Measurements from ENCODE around the gene P3H3. TPM values are rescaled to one million over a fixed set of nuclear protein-coding genes. Genes with fewer than 3 reads are reported as not detected.

The P3H3 gene
- total and polyA plus RNA-seq, 2 experiments from 2014 or later: 16.4 to 38.2 TPM

- TF ChIP-seq ZNF462 (CRISPR knock-in tag; IDR thresholded peaks at IDR 0.05) (no peak), CTCF (conservative IDR thresholded peaks at IDR 0.05; ENCODE audit: low read depth in 2 of 2) (no peak)
Observed at GRCh38 chr12:6834873-6835272, 6.7 kb downstream of the P3H3 start (continued).

GRCh38 chr12:6836851-6837250, 8.6 kb downstream of the P3H3 start:
- Mint-ChIP-seq H3K27me3 (ENCODE audit: insufficient read depth, low read depth, poor library complexity) (peaks cover 22% of the 10 kb centered on the region), H3K4me1 (peaks cover 23% of the 10 kb centered on the region), H3K9me3 (no peaks in the 10 kb centered on the region), H3K36me3 (ENCODE audit: low read depth) (peaks cover 67% of the 10 kb centered on the region), H3K4me3 (no peak overlapping the region), H3K27ac (no peak overlapping the region)
- DNase-seq (ENCODE audit: low spot score) (no peak), ATAC-seq (no peak)
- peaks cover 5% of the 10 kb centered on the region; the same call in 1 of the 2 replicates for H3K36me3 ChIP-seq (ENCODE audit: insufficient read depth)
- peaks cover 18% of the 10 kb centered on the region; the same call in 1 of the 2 replicates for H3F3A ChIP-seq (replicated peaks; ENCODE audit: low read depth)
- no peak overlapping the region for H3K4me2 ChIP-seq
- no peak overlapping the region for H2AFZ ChIP-seq
- peaks cover 5% of the 10 kb centered on the region; the same call in 1 of the 2 replicates for H3K4me1 ChIP-seq (ENCODE audit: insufficient read depth)
- no peaks in the 10 kb centered on the region for H3K79me2 ChIP-seq (replicated peaks; ENCODE audit: insufficient read depth)
- no peak overlapping the region for H3K4me3 ChIP-seq
- H4K20me1 ChIP-seq (replicated peaks; ENCODE audit: insufficient read depth): peaks cover 3% of the 10 kb centered on the region; the same call in 1 of the 2 replicates
- no peak overlapping the region for H3K27ac ChIP-seq (ENCODE audit: low read depth)
- no peaks in the 10 kb centered on the region for H3K27me3 ChIP-seq (ENCODE audit: insufficient read depth)
- no peaks in the 10 kb centered on the region for H3K9me2 ChIP-seq (ENCODE audit: insufficient read depth)
- TF ChIP-seq EZH2 (IDR thresholded peaks at IDR 0.05; ENCODE audit: low read depth, unreplicated experiment) (no peak), CTCF (conservative IDR thresholded peaks at IDR 0.05; ENCODE audit: low read depth in 2 of 2) (no peak), CREB1 (CRISPR knock-in tag; IDR thresholded peaks at IDR 0.05; ENCODE audit: low read depth) (no peak), ZNF114 (CRISPR knock-in tag; IDR thresholded peaks at IDR 0.05) (no peak)
